H1 (cell line): ENCODE data around the gene RYR3. TPM values are rescaled to one million over a fixed set of nuclear protein-coding genes. Genes with fewer than 3 reads are reported as not detected.

Experiments used
- CTCF ChIA-PET: fragments of 300-600 bp; sonication (Branson Sonifier 250); formaldehyde crosslinking; loops from one replicate; lab custom pipeline; 2021; ENCODE audit not compliant: partially characterized antibody; lab: Charles Lee
- POLR2A ChIA-PET: fragments of 300-600 bp; sonication (Branson Sonifier 250); formaldehyde crosslinking; loops from one replicate; lab custom pipeline; 2021; ENCODE audit warnings: inconsistent platforms; ENCODE audit not compliant: partially characterized antibody; lab: Charles Lee
- DNase-seq, 2 experiments: peaks; one replicate each; pipeline versions ENCODE4 v3.0.0 to v3.0.0-alpha.2; 2010 to 2022; ENCODE audit warnings: low spot score in 2 of 2, low read depth in 1 of 2, mixed read lengths in 1 of 2
- FAIRE-seq: peaks from 2 replicates; lab custom pipeline; 2011; peaks lifted over from hg19 to GRCh38; lab: Jason Lieb, UNC
- H2AFZ ChIP-seq: 2 replicates; pipeline ENCODE4 v1.8.1; 2012; ENCODE audit warnings: low read length, inconsistent platforms
- H2AK5ac ChIP-seq: 2 replicates; pipeline ENCODE4 v1.6.1; 2013; ENCODE audit warnings: low read depth, low read length
- H2BK120ac ChIP-seq: replicated peaks from 2 replicates; pipeline ENCODE3; 2013; ENCODE audit warnings: low read depth, low read length, inconsistent platforms
- H2BK12ac ChIP-seq: 2 replicates; pipeline ENCODE4 v1.6.1; 2013; ENCODE audit warnings: low read depth, low read length
- H2BK15ac ChIP-seq: 2 replicates; pipeline ENCODE4 v1.6.1; 2013; ENCODE audit warnings: low read length
- H2BK20ac ChIP-seq: 2 replicates; pipeline ENCODE4 v1.6.1; 2013; ENCODE audit warnings: low read length
- H2BK5ac ChIP-seq: 2 replicates; pipeline ENCODE4 v1.6.1; 2013; ENCODE audit warnings: low read depth, low read length
- H3K14ac ChIP-seq: 2 replicates; pipeline ENCODE4 v1.6.1; 2013; ENCODE audit warnings: inconsistent platforms; ENCODE audit not compliant: insufficient read length
- H3K18ac ChIP-seq: 2 replicates; pipeline ENCODE4 v1.6.1; 2013; ENCODE audit warnings: low read length; ENCODE audit errors: extremely low read depth
- H3K23ac ChIP-seq: 2 replicates; pipeline ENCODE4 v1.6.1; 2013; ENCODE audit warnings: inconsistent platforms; ENCODE audit not compliant: insufficient read length
- H3K23me2 ChIP-seq: 2 replicates; pipeline ENCODE4 v1.6.1; 2013; ENCODE audit warnings: low read depth, low read length
- H3K27ac ChIP-seq: 2 replicates; pipeline ENCODE4 v1.6.1; 2011; ENCODE audit warnings: low read depth, low read length, inconsistent platforms
- H3K27me3 ChIP-seq, 4 experiments: replicated peaks in 1 of 4; 1 replicate in 1 of 4; 2 replicates in 3 of 4; pipeline versions ENCODE4 v1.6.1 to v1.8.1; 2011 to 2013; ENCODE audit warnings: low read length in 3 of 4, mild to moderate bottlenecking in 3 of 4, inconsistent platforms in 2 of 4, mixed read lengths in 2 of 4, moderate library complexity in 1 of 4; ENCODE audit not compliant: control insufficient read depth in 3 of 4, insufficient read depth in 3 of 4; ENCODE audit errors: extremely low read depth in 1 of 4
- H3K36me3 ChIP-seq, 4 experiments: 2 replicates each; pipeline versions ENCODE4 v1.6.1 to v1.8.1; 2011 to 2013; ENCODE audit warnings: mild to moderate bottlenecking in 4 of 4, low read length in 3 of 4, moderate library complexity in 2 of 4, control low read depth in 1 of 4, inconsistent platforms in 1 of 4; ENCODE audit not compliant: insufficient read depth in 4 of 4, control insufficient read depth in 2 of 4
- H3K4ac ChIP-seq: replicated peaks from 2 replicates; pipeline ENCODE3; 2013; ENCODE audit warnings: low read length, low read depth, mixed read lengths, inconsistent platforms; ENCODE audit not compliant: insufficient read length
- H3K4me1 ChIP-seq, 4 experiments: replicated peaks in 1 of 4; 1 replicate in 1 of 4; 2 replicates in 3 of 4; pipeline versions ENCODE4 v1.6.1 to v1.8.1; 2011 to 2013; ENCODE audit warnings: low read length in 3 of 4, inconsistent platforms in 2 of 4, mixed read lengths in 1 of 4; ENCODE audit not compliant: insufficient read depth in 4 of 4, control insufficient read depth in 3 of 4
- H3K4me2 ChIP-seq, 2 experiments: 2 replicates each; pipeline versions ENCODE4 v1.6.1 to v1.8.1; 2011 to 2013; ENCODE audit warnings: low read depth in 2 of 2, low read length in 2 of 2, control low read depth in 1 of 2, inconsistent platforms in 1 of 2, mild to moderate bottlenecking in 1 of 2; ENCODE audit not compliant: insufficient read depth in 1 of 2
- H3K4me3 ChIP-seq, 4 experiments: fragments of 200-600, 300-600 bp in 1 of 4; sonication (generic), shearing (Covaris generic), sonication (Bioruptor Twin) in 1 of 4; 2 replicates each; pipeline versions ENCODE4 v1.5.1 to v1.8.1; 2011 to 2016; ENCODE audit warnings: low read length in 4 of 4, low read depth in 3 of 4, control low read depth in 2 of 4, inconsistent platforms in 2 of 4, mild to moderate bottlenecking in 2 of 4, mixed read lengths in 1 of 4, moderate library complexity in 1 of 4; ENCODE audit not compliant: insufficient read depth in 2 of 4; ENCODE audit errors: extremely low read depth in 1 of 4
- H3K56ac ChIP-seq: replicated peaks from 2 replicates; pipeline ENCODE3; 2013; ENCODE audit warnings: low read depth, mild to moderate bottlenecking, mixed read lengths, low read length, inconsistent platforms; ENCODE audit not compliant: insufficient read length
- H3K79me1 ChIP-seq: 2 replicates; pipeline ENCODE4 v1.6.1; 2013; ENCODE audit warnings: low read depth, low read length, control low read depth
- H3K79me2 ChIP-seq, 2 experiments: 2 replicates each; pipeline versions ENCODE4 v1.6.1 to v1.8.1; 2012 to 2013; ENCODE audit warnings: low read length in 2 of 2, mild to moderate bottlenecking in 2 of 2, inconsistent platforms in 1 of 2; ENCODE audit not compliant: insufficient read depth in 2 of 2, control insufficient read depth in 1 of 2
- H3K9ac ChIP-seq, 4 experiments: replicated peaks in 1 of 4; 1 replicate in 1 of 4; 2 replicates in 3 of 4; pipeline versions ENCODE4 v1.6.1 to v1.8.1; 2011 to 2013; ENCODE audit warnings: low read depth in 3 of 4, low read length in 3 of 4, control low read depth in 2 of 4, mild to moderate bottlenecking in 2 of 4, moderate library complexity in 2 of 4, inconsistent platforms in 1 of 4; ENCODE audit errors: extremely low read depth in 1 of 4
- H3K9me3 ChIP-seq, 2 experiments: 2 replicates each; pipeline versions ENCODE4 v1.6.1 to v1.8.1; 2012 to 2013; ENCODE audit warnings: mild to moderate bottlenecking in 2 of 2, moderate library complexity in 2 of 2, control low read depth in 1 of 2, inconsistent platforms in 1 of 2, low read depth in 1 of 2, low read length in 1 of 2, mixed read lengths in 1 of 2; ENCODE audit not compliant: insufficient read depth in 2 of 2
- H4K20me1 ChIP-seq, 2 experiments: replicated peaks in 1 of 2; 2 replicates each; pipeline versions ENCODE3 to v1.8.1; 2011 to 2013; ENCODE audit warnings: inconsistent platforms in 2 of 2, low read length in 2 of 2, mild to moderate bottlenecking in 1 of 2; ENCODE audit not compliant: insufficient read depth in 2 of 2, control insufficient read depth in 1 of 2
- H4K5ac ChIP-seq: 2 replicates; pipeline ENCODE4 v1.6.1; 2013; ENCODE audit warnings: low read length, low read depth, mixed read lengths, inconsistent platforms; ENCODE audit not compliant: insufficient read length
- H4K8ac ChIP-seq: 2 replicates; pipeline ENCODE4 v1.8.0; 2013; ENCODE audit warnings: mild to moderate bottlenecking, moderate library complexity, low read length, inconsistent platforms; ENCODE audit not compliant: insufficient read depth; ENCODE audit errors: extremely low read depth
- H4K91ac ChIP-seq: replicated peaks from 2 replicates; pipeline ENCODE3; 2013; ENCODE audit warnings: low read length, mixed read lengths, inconsistent platforms; ENCODE audit not compliant: insufficient read length
- ASH2L ChIP-seq: fragments of 200-600, 300-600 bp; sonication (generic); IDR thresholded peaks from one replicate; pipeline ENCODE4 v1.7.1; 2017; ENCODE audit warnings: low read length
- CHD2 ChIP-seq: IDR thresholded peaks from 2 replicates; pipeline ENCODE4 v1.6.1; 2012; ENCODE audit warnings: low read length, improper control_type of control experiment
- EGR1 ChIP-seq: IDR thresholded peaks from 2 replicates; pipeline ENCODE4 v1.6.1; 2011; ENCODE audit warnings: low read depth, low read length, borderline replicate concordance
- JUN ChIP-seq: IDR thresholded peaks from 2 replicates; pipeline ENCODE4 v1.6.1; 2011; ENCODE audit warnings: low read depth, mild to moderate bottlenecking, improper control_type of control experiment, low read length
- RAD21 ChIP-seq, 2 experiments: IDR thresholded peaks in 1 of 2; conservative IDR thresholded peaks in 1 of 2; 2 replicates each; pipeline ENCODE4 v1.6.1; 2011; ENCODE audit warnings: low read depth in 2 of 2, low read length in 2 of 2, improper control_type of control experiment in 1 of 2, inconsistent platforms in 1 of 2, mild to moderate bottlenecking in 1 of 2, moderate library complexity in 1 of 2
- SIX5 ChIP-seq: IDR thresholded peaks from 2 replicates; pipeline ENCODE4 v1.6.1; 2011; ENCODE audit warnings: mild to moderate bottlenecking, low read depth, low read length
- SP2 ChIP-seq: IDR thresholded peaks from 2 replicates; pipeline ENCODE4 v1.6.1; 2012; ENCODE audit warnings: mild to moderate bottlenecking, low read length, inconsistent platforms
- TEAD4 ChIP-seq: IDR thresholded peaks from 2 replicates; pipeline ENCODE4 v1.6.1; 2012; ENCODE audit warnings: low read depth, low read length, inconsistent platforms, mixed read lengths
- YY1 ChIP-seq: IDR thresholded peaks from 2 replicates; pipeline ENCODE4 v1.6.1; 2011; ENCODE audit warnings: low read depth, mild to moderate bottlenecking, low read length
- WGBS, 2 experiments: shearing (Covaris generic) in 1 of 2; methylation state at CpG; one replicate each; pipeline versions ENCODE4 v1.1.6 to v1.1.7; 2013 to 2015; ENCODE audit warnings: low lambda C conversion rate in 2 of 2, mixed read lengths in 2 of 2, inconsistent platforms in 1 of 2, low coverage in 1 of 2, missing lambda C conversion rate in 1 of 2; ENCODE audit not compliant: insufficient replicate concordance in 2 of 2, insufficient coverage in 1 of 2, insufficient read length in 1 of 2; ENCODE audit errors: extremely low coverage in 1 of 2, missing lambda C conversion rate in 1 of 2; 5-methylcytosine and 5-hydroxymethylcytosine counted together
- polyA plus RNA-seq, 7 experiments: library from polyadenylated mRNA; depleted of rRNA in 3 of 7; stranded (reverse) in 5 of 7; unstranded in 2 of 7; fragments of >200 nt in 5 of 7; fragments of 200-250 nt in 2 of 7; gene quantifications; 1 replicate in 5 of 7; 2 replicates in 1 of 7; 4 replicates in 1 of 7; pipeline versions ENCODE4 v1.2.1 to v1.2.3, GENCODE V29; 2011 to 2013; ENCODE audit warnings: missing spikeins in 2 of 7, mixed read lengths in 2 of 7
- total RNA-seq: library from RNA; stranded (reverse); fragmentation: NEBNext Ultra II Directional; extraction: Animal tissue kit (Norgen Biotek cat#: 25700); gene quantifications from 2 replicates; pipeline ENCODE4 v1.2.1, GENCODE V29; 2021
- TF ChIP-seq, protein P1 (sequence below), 3 experiments: IDR thresholded peaks; 1 replicate in 2 of 3; 2 replicates in 1 of 3; pipeline versions ENCODE4 v1.5.1 to v1.6.1; 2011; ENCODE audit warnings: low read length in 3 of 3, mild to moderate bottlenecking in 3 of 3, inconsistent platforms in 2 of 3, low read depth in 1 of 3, moderate library complexity in 1 of 3; ENCODE audit not compliant: insufficient read depth in 1 of 3; ENCODE audit errors: control extremely low read depth in 1 of 3
- TF ChIP-seq, protein P2 (sequence below): IDR thresholded peaks from 2 replicates; pipeline ENCODE4 v1.6.1; 2012; ENCODE audit warnings: inconsistent platforms

RYR3 gene
- total and polyA plus RNA-seq, 2 of the 8 experiments (the other 6 are each of a cell fraction or from before 2014, with no cell fraction given), result 0.33 to 3.4 TPM

- 41% methylated on average over 7 of the region's 7 CpGs; no CpG with 5 or more reads in 1 of the 2 experiments for WGBS, 2 experiments
- POLR2A ChIA-PET, result interaction anchor here (1.0 kb wide), 1 partner anchor 408 kb away, joined by 3 read pairs; no protein-coding TSS in a partner anchor
- no peaks in the 10 kb centered on the region for H3K9me3 ChIP-seq
- H3K9ac ChIP-seq, result no peak overlapping the region
- H4K8ac ChIP-seq, result no peak overlapping the region
- no peak overlapping the region for H3K14ac ChIP-seq
- FAIRE-seq, result peak; percentile 93
- H4K91ac ChIP-seq, result no peak overlapping the region
- H2BK12ac ChIP-seq, result no peak overlapping the region
- no peaks in the 10 kb centered on the region for H3K23me2 ChIP-seq
- no peaks in the 10 kb centered on the region for H3K27me3 ChIP-seq
- H2AFZ ChIP-seq, result no peak overlapping the region
- no peak overlapping the region for H3K27ac ChIP-seq
- no peak overlapping the region for H3K4me2 ChIP-seq
- H3K4me3 ChIP-seq, result no peak overlapping the region
- no peak overlapping the region for H3K23ac ChIP-seq
- H3K79me2 ChIP-seq, result no peaks in the 10 kb centered on the region
- no peak overlapping the region for H2BK20ac ChIP-seq
- no peaks in the 10 kb centered on the region for H3K4me1 ChIP-seq
- no peak overlapping the region for H3K18ac ChIP-seq
- H4K20me1 ChIP-seq, result no peaks in the 10 kb centered on the region
- no peak overlapping the region for H3K4ac ChIP-seq
- no peak overlapping the region for H2BK120ac ChIP-seq
- no peaks in the 10 kb centered on the region for H3K36me3 ChIP-seq
- no peak overlapping the region for H2BK5ac ChIP-seq
- H2BK15ac ChIP-seq, result no peak overlapping the region
- H3K56ac ChIP-seq, result no peak overlapping the region
- no peaks in the 10 kb centered on the region for H3K79me1 ChIP-seq
- CTCF ChIA-PET, result interaction anchor here (0.6 to 10.2 kb wide), 41 partner anchors 9 to 624 kb away, joined by 3 to 81 read pairs (median 4); partner anchors contain the start of gene RYR3
- H4K5ac ChIP-seq, result no peak overlapping the region
- DNase-seq, result peak in 1 of 2 experiments; percentile 70
- H2AK5ac ChIP-seq, result no peak overlapping the region
- TF ChIP-seq, protein P1, sequence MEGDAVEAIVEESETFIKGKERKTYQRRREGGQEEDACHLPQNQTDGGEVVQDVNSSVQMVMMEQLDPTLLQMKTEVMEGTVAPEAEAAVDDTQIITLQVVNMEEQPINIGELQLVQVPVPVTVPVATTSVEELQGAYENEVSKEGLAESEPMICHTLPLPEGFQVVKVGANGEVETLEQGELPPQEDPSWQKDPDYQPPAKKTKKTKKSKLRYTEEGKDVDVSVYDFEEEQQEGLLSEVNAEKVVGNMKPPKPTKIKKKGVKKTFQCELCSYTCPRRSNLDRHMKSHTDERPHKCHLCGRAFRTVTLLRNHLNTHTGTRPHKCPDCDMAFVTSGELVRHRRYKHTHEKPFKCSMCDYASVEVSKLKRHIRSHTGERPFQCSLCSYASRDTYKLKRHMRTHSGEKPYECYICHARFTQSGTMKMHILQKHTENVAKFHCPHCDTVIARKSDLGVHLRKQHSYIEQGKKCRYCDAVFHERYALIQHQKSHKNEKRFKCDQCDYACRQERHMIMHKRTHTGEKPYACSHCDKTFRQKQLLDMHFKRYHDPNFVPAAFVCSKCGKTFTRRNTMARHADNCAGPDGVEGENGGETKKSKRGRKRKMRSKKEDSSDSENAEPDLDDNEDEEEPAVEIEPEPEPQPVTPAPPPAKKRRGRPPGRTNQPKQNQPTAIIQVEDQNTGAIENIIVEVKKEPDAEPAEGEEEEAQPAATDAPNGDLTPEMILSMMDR (IDR thresholded peaks at IDR 0.05; ENCODE audit: control extremely low read depth in 1 of 3, insufficient read depth in 1 of 3, low read depth in 1 of 3, low read length in 3 of 3), result peak in 2 of 3 experiments; percentile 68 to 76; a peak in 3 of 4 replicates
- TF ChIP-seq RAD21 (IDR thresholded peaks at IDR 0.05 in 1 of 2, conservative IDR thresholded peaks at IDR 0.05 in 1 of 2; ENCODE audit: low read depth in 2 of 2, low read length in 2 of 2), result peak; percentile 93 to 95
- no peak for TF ChIP-seq EGR1
- no peak for TF ChIP-seq SIX5
- TF ChIP-seq YY1, result no peak
- TF ChIP-seq CHD2, result no peak
- no peak for TF ChIP-seq SP2
- TF ChIP-seq, protein P2, sequence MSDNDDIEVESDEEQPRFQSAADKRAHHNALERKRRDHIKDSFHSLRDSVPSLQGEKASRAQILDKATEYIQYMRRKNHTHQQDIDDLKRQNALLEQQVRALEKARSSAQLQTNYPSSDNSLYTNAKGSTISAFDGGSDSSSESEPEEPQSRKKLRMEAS, result no peak
- no peak for TF ChIP-seq TEAD4
- TF ChIP-seq ASH2L, result no peak
- TF ChIP-seq JUN, result no peak
These were observed 18.0 kb upstream of the RYR3 start for GRCh38 chr15:33292717-33293307.
